K562 (cell line): Measurements from ENCODE around the gene TMEM101. TPM values are rescaled to one million over a fixed set of nuclear protein-coding genes. Genes with fewer than 3 reads are reported as not detected.

Experiments used
- ARID1B ChIP-seq: fragments of 450-650 bp; IDR thresholded peaks from 2 replicates; pipeline ENCODE4 v1.6.1; 2016; ENCODE audit warnings: antibody characterized with exemption, mild to moderate bottlenecking, inconsistent platforms
- BCOR ChIP-seq: fragments of 450-650 bp; IDR thresholded peaks from 2 replicates; pipeline ENCODE4 v1.6.1; 2016
- CBX1 ChIP-seq: sonication (generic); IDR thresholded peaks from 2 replicates; pipeline ENCODE4 v1.6.1; 2016; ENCODE audit warnings: antibody characterized with exemption, low read depth, mild to moderate bottlenecking
- CHD1 ChIP-seq: fragments of 200-600 bp; sonication (generic); IDR thresholded peaks from one replicate; pipeline ENCODE4 v1.6.1; 2012; ENCODE audit warnings: mild to moderate bottlenecking, moderate library complexity, low read length, inconsistent platforms
- COPS2 ChIP-seq: fragments of 450-650 bp; conservative IDR thresholded peaks from 2 replicates; pipeline ENCODE4 v1.6.1; 2016; ENCODE audit warnings: mild to moderate bottlenecking, moderate library complexity
- CREM ChIP-seq: IDR thresholded peaks from 2 replicates; pipeline ENCODE4 v1.6.1; 2014; ENCODE audit warnings: antibody characterized with exemption, low read depth
- CXXC5 ChIP-seq: fragments of 250-450 bp; sonication (Bioruptor Pico); IDR thresholded peaks from 2 replicates; pipeline ENCODE4 v1.8.0; 2022; ENCODE audit warnings: inconsistent platforms, mild to moderate bottlenecking, moderate library complexity
- KLF1 ChIP-seq: fragments of 450-650 bp; IDR thresholded peaks from 2 replicates; pipeline ENCODE4 v1.6.1; 2016; ENCODE audit warnings: missing genetic modification characterization, missing compliant biosample characterization
- MED1 ChIP-seq: sonication (generic); formaldehyde crosslinking; IDR thresholded peaks from 2 replicates; pipeline ENCODE4 v1.8.1; 2023; ENCODE audit warnings: missing genetic modification reagents, borderline replicate concordance
- NCOA2 ChIP-seq, 2 experiments: fragments of 450-650 bp; IDR thresholded peaks; 2 replicates each; pipeline ENCODE4 v1.6.1; 2018; ENCODE audit warnings: mild to moderate bottlenecking in 2 of 2, moderate library complexity in 1 of 2; ENCODE audit not compliant: partially characterized antibody in 2 of 2
- NFIX ChIP-seq: fragments of 250-450 bp; sonication (Bioruptor Pico); IDR thresholded peaks from 2 replicates; pipeline ENCODE4 v1.4.0; 2020; ENCODE audit warnings: low read depth, mild to moderate bottlenecking, moderate library complexity
- NR3C1 ChIP-seq: sonication (generic); formaldehyde crosslinking; IDR thresholded peaks from 2 replicates; pipeline ENCODE4 v1.8.1; 2022; ENCODE audit warnings: missing genetic modification reagents
- NRF1 ChIP-seq, 2 experiments: fragments of 450-650 bp; IDR thresholded peaks in 1 of 2; conservative IDR thresholded peaks in 1 of 2; 2 replicates each; pipeline ENCODE4 v1.6.1; 2014; ENCODE audit warnings: mild to moderate bottlenecking in 2 of 2
- POLR2G ChIP-seq: fragments of 200-400 bp; formaldehyde crosslinking; IDR thresholded peaks from 2 replicates; pipeline ENCODE4 v1.6.1; 2017; ENCODE audit warnings: low read depth, mild to moderate bottlenecking, antibody characterized with exemption, low read length, moderate library complexity
- TCF3 ChIP-seq: sonication (generic); formaldehyde crosslinking; IDR thresholded peaks from 2 replicates; pipeline ENCODE4 v1.4.0; 2020; ENCODE audit warnings: mild to moderate bottlenecking, missing genetic modification reagents
- ZFP30 ChIP-seq: fragments of 250-450 bp; sonication (Bioruptor Pico); IDR thresholded peaks from 2 replicates; pipeline ENCODE4 v1.8.0; 2022; ENCODE audit warnings: moderate library complexity, mild to moderate bottlenecking, inconsistent platforms, borderline replicate concordance
- ZFP36 ChIP-seq: fragments of 150-350 bp; IDR thresholded peaks from 2 replicates; pipeline ENCODE4 v1.6.1; 2018; ENCODE audit warnings: low read length, low read depth; ENCODE audit not compliant: partially characterized antibody
- ZNF644 ChIP-seq: fragments of 200-800 bp; sonication (Bioruptor generic); IDR thresholded peaks from 2 replicates; pipeline ENCODE4 v1.6.1; 2016; ENCODE audit warnings: low read depth, missing genetic modification characterization, missing compliant biosample characterization
- ZNF76 ChIP-seq: fragments of 250-450 bp; sonication (Bioruptor Pico); IDR thresholded peaks from 2 replicates; pipeline ENCODE4 v1.4.0; 2020; ENCODE audit warnings: mild to moderate bottlenecking, moderate library complexity, borderline replicate concordance
- polyA plus RNA-seq, 8 experiments: library from polyadenylated mRNA; depleted of rRNA in 4 of 8; stranded (reverse) in 5 of 8; unstranded in 3 of 8; fragments of >200 nt; fragmentation: Nextera tagmentation in 2 of 8; fragmentation: Illumina TruSeq in 1 of 8; extraction: Ambion mirVana in 2 of 8; extraction: Trizol in 1 of 8; gene quantifications; 2 replicates each; pipeline versions ENCODE4 v1.2.1 to v1.2.3, GENCODE V29; 2011 to 2014; ENCODE audit warnings: inconsistent platforms in 1 of 8, missing spikeins in 1 of 8
- total RNA-seq, 7 experiments: library from RNA; depleted of rRNA in 6 of 7; stranded (reverse); fragments of >200 nt in 6 of 7; fragmentation: Illumina TruSeq in 2 of 7; extraction: Trizol in 2 of 7; gene quantifications; 2 replicates each; pipeline versions ENCODE4 v1.2.1 to v1.2.3, GENCODE V29; 2011 to 2021; ENCODE audit warnings: low replicate concordance in 1 of 7
- TF ChIP-seq, protein P1 (sequence below), 2 experiments: fragments of 200-800 bp in 1 of 2; sonication (Bioruptor generic) in 1 of 2; sonication (generic) in 1 of 2; formaldehyde crosslinking in 1 of 2; IDR thresholded peaks in 1 of 2; conservative IDR thresholded peaks in 1 of 2; 2 replicates each; pipeline versions ENCODE4 v1.5.0 to v1.6.1; 2016 to 2020; ENCODE audit warnings: missing compliant biosample characterization in 1 of 2, missing genetic modification characterization in 1 of 2, missing genetic modification reagents in 1 of 2
- TF ChIP-seq, protein P2 (sequence below), 3 experiments: fragments of 200-800 bp in 1 of 3; fragments of 250-450 bp in 1 of 3; fragments of 450-650 bp in 1 of 3; sonication (Bioruptor Pico) in 1 of 3; sonication (Bioruptor generic) in 1 of 3; formaldehyde crosslinking in 1 of 3; IDR thresholded peaks; 2 replicates each; pipeline versions ENCODE4 v1.6.1 to v1.8.0; 2016 to 2022; ENCODE audit warnings: mild to moderate bottlenecking in 2 of 3, missing genetic modification characterization in 2 of 3, missing compliant biosample characterization in 1 of 3, moderate library complexity in 1 of 3

The TMEM101 gene
- total and polyA plus RNA-seq, 9 of the 15 experiments (the other 6 are each of a cell fraction or from before 2014, with no cell fraction given), result 21.2 to 110 (median 37.8) TPM

DNA sequence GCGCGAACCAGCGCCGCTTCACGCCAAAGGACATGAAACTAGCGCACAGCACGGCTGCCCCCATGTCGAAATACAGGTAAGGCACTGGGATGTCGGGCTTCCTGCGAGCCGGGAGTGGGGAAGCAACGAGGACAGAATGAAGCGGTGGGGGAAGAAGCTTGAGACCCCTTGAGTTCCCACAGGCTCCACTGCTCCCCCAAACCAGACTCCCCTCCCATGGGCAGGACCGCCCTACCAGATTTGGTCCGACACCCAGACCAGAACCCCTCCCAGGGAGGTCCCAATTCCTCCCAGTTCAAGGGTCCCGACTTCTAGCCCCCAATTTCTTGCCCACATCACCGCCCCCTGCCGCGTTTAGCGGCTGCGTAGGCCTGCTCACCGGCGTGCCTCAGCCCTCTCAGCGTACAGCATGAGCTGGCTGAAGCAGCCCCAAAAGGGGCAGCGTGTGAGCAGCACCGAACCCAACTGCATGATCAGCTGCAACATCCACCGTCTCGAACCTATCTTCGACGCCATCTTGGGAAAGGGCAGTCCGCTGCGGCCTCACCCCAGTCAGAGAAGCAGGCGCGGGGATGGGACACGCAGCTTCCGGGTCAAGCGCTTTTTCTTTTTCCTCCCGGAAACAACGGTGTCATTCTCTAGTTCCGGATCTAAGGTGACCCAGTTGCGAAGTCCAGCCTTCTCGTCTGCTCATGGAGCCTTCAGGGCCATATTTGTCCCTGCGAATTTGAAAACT lies at the start of gene TMEM101 (continued):
- peak; percentile 86 to 90 for TF ChIP-seq NRF1 (conservative IDR thresholded peaks at IDR 0.05 in 1 of 2, IDR thresholded peaks at IDR 0.05 in 1 of 2)
- TF ChIP-seq ARID1B, result no peak
- TF ChIP-seq, protein P1, sequence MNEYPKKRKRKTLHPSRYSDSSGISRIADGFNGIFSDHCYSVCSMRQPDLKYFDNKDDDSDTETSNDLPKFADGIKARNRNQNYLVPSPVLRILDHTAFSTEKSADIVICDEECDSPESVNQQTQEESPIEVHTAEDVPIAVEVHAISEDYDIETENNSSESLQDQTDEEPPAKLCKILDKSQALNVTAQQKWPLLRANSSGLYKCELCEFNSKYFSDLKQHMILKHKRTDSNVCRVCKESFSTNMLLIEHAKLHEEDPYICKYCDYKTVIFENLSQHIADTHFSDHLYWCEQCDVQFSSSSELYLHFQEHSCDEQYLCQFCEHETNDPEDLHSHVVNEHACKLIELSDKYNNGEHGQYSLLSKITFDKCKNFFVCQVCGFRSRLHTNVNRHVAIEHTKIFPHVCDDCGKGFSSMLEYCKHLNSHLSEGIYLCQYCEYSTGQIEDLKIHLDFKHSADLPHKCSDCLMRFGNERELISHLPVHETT (CRISPR knock-in tag; conservative IDR thresholded peaks at IDR 0.05 in 1 of 2, IDR thresholded peaks at IDR 0.05 in 1 of 2), result peak in 1 of 2 experiments; percentile 95; a peak in 2 of 4 replicates
- TF ChIP-seq NCOA2 (IDR thresholded peaks at IDR 0.05; ENCODE audit: partially characterized antibody in 2 of 2), result no peak
- no peak for TF ChIP-seq ZNF76 (CRISPR knock-in tag)
- no peak for TF ChIP-seq NFIX (CRISPR knock-in tag)
- no peak for TF ChIP-seq BCOR
- TF ChIP-seq KLF1 (tag), result no peak; the same call in 1 of the 2 replicates
- no peak for TF ChIP-seq TCF3 (CRISPR knock-in tag)
- peak; percentile 99 for TF ChIP-seq CXXC5 (CRISPR knock-in tag)
- TF ChIP-seq, protein P2, sequence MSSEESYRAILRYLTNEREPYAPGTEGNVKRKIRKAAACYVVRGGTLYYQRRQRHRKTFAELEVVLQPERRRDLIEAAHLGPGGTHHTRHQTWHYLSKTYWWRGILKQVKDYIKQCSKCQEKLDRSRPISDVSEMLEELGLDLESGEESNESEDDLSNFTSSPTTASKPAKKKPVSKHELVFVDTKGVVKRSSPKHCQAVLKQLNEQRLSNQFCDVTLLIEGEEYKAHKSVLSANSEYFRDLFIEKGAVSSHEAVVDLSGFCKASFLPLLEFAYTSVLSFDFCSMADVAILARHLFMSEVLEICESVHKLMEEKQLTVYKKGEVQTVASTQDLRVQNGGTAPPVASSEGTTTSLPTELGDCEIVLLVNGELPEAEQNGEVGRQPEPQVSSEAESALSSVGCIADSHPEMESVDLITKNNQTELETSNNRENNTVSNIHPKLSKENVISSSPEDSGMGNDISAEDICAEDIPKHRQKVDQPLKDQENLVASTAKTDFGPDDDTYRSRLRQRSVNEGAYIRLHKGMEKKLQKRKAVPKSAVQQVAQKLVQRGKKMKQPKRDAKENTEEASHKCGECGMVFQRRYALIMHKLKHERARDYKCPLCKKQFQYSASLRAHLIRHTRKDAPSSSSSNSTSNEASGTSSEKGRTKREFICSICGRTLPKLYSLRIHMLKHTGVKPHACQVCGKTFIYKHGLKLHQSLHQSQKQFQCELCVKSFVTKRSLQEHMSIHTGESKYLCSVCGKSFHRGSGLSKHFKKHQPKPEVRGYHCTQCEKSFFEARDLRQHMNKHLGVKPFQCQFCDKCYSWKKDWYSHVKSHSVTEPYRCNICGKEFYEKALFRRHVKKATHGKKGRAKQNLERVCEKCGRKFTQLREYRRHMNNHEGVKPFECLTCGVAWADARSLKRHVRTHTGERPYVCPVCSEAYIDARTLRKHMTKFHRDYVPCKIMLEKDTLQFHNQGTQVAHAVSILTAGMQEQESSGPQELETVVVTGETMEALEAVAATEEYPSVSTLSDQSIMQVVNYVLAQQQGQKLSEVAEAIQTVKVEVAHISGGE (CRISPR knock-in tag; IDR thresholded peaks at IDR 0.05), result peak; percentile 97 to 100 (median 98)
- TF ChIP-seq CREM, result peak; percentile 98
- peak; percentile 64; the same call in 1 of the 2 replicates for TF ChIP-seq ZNF644 (tag)
- TF ChIP-seq POLR2G, result peak; percentile 89
- TF ChIP-seq NR3C1 (CRISPR knock-in tag), result no peak
- peak; percentile 92 for TF ChIP-seq CHD1
- TF ChIP-seq COPS2, result no peak
- no peak for TF ChIP-seq CBX1
- TF ChIP-seq ZFP36, result peak; percentile 64
- TF ChIP-seq ZFP30, result no peak
- TF ChIP-seq MED1, result no peak
